ENCODE measurements around the gene GLRX.

The GLRX gene

GRCh38 chr5:95822542-95823181, at the start of gene GLRX:
Gene GLRX, minus strand, starts transcription at chr5:95822726. Its CDS starts 64 bp downstream, at chr5:95822662.
- peak in 53 of 56 donors; percentile 11 to 84 (median 54) for DNase-seq

- DNase-seq, result no peak
These were observed 48.8 kb upstream of the GLRX start for GRCh38 chr5:95871146-95871806.

- DNase-seq, result no peak
These were observed 47.7 kb upstream of the GLRX start for GRCh38 chr5:95870105-95870672.

- DNase-seq, result peak in 3 of 56 donors; percentile 9 to 22 (median 10)
These were observed 46.8 kb upstream of the GLRX start for GRCh38 chr5:95869173-95869855.

GRCh38 chr5:95868136-95868535, 45.6 kb upstream of the GLRX start:
- DNase-seq, result no peak

- no peak for DNase-seq
These were observed 44.0 kb upstream of the GLRX start for GRCh38 chr5:95866435-95867040.

GRCh38 chr5:95864944-95865504, 42.5 kb upstream of the GLRX start:
- DNase-seq, result no peak

GRCh38 chr5:95864456-95864855, 41.9 kb upstream of the GLRX start:
- DNase-seq, result no peak

GRCh38 chr5:95863383-95863757, 40.8 kb upstream of the GLRX start:
- peak in 5 of 56 donors; percentile 4 to 44 (median 15) for DNase-seq

- peak in 1 of 56 donors; percentile 31 for DNase-seq
These were observed 40.3 kb upstream of the GLRX start for GRCh38 chr5:95862671-95863382.

- DNase-seq, result peak in 12 of 56 donors; percentile 13 to 66 (median 25)
These were observed 39.5 kb upstream of the GLRX start for GRCh38 chr5:95861864-95862561.

GRCh38 chr5:95861221-95861863, 38.8 kb upstream of the GLRX start:
- DNase-seq, result peak in 16 of 56 donors; percentile 4 to 37 (median 19)

GRCh38 chr5:95859661-95860060, 37.1 kb upstream of the GLRX start:
- DNase-seq, result no peak

GRCh38 chr5:95858661-95859595, 36.4 kb upstream of the GLRX start:
- DNase-seq, result peak; percentile 46 to 98 (median 89)

- peak in 16 of 56 donors; percentile 8 to 54 (median 30) for DNase-seq
These were observed 35.5 kb upstream of the GLRX start for GRCh38 chr5:95858023-95858461.

- peak in 17 of 56 donors; percentile 10 to 59 (median 33) for DNase-seq
These were observed 34.8 kb upstream of the GLRX start for GRCh38 chr5:95857185-95857945.

- DNase-seq, result peak in 28 of 56 donors; percentile 4 to 44 (median 25)
These were observed 34.0 kb upstream of the GLRX start for GRCh38 chr5:95856501-95856981.
